Neural progenitor cell (in vitro differentiated cells): ENCODE measurements around the gene RNLS. TPM values are rescaled to one million over a fixed set of nuclear protein-coding genes. Genes with fewer than 3 reads are reported as not detected.

Experiments used
- DNase-seq: peaks from one replicate; pipeline ENCODE4 v3.0.0-alpha.2; 2016; ENCODE audit warnings: low spot score
- H2AFZ ChIP-seq: fragments of 200-600 bp; sonication (generic); replicated peaks from 2 replicates; pipeline ENCODE4 v1.6.1; 2016; ENCODE audit warnings: antibody characterized with exemption
- H3F3A ChIP-seq: fragments of 200-600 bp; sonication (generic); 2 replicates; pipeline ENCODE4 v1.6.1; 2016; ENCODE audit warnings: antibody characterized with exemption, low read depth
- H3K27ac ChIP-seq: fragments of 200-600 bp; sonication (generic); 2 replicates; pipeline ENCODE4 v1.5.1; 2016; ENCODE audit warnings: mild to moderate bottlenecking
- H3K27me3 ChIP-seq: fragments of 200-600 bp; sonication (generic); 2 replicates; pipeline ENCODE4 v1.6.1; 2016; ENCODE audit warnings: mild to moderate bottlenecking, moderate library complexity
- H3K36me3 ChIP-seq: fragments of 200-600 bp; sonication (generic); 2 replicates; pipeline ENCODE4 v1.5.1; 2016
- H3K4me1 ChIP-seq: fragments of 200-600 bp; sonication (generic); 2 replicates; pipeline ENCODE4 v1.6.1; 2016; ENCODE audit warnings: mixed run types
- H3K4me2 ChIP-seq: fragments of 200-600 bp; sonication (generic); 2 replicates; pipeline ENCODE4 v1.6.1; 2016
- H3K4me3 ChIP-seq: fragments of 200-600 bp; sonication (generic); 2 replicates; pipeline ENCODE4 v1.5.1; 2016
- H3K79me2 ChIP-seq: fragments of 200-600 bp; sonication (generic); 2 replicates; pipeline ENCODE4 v1.6.1; 2016; ENCODE audit warnings: low read depth
- H3K9ac ChIP-seq: fragments of 200-600 bp; sonication (generic); 2 replicates; pipeline ENCODE4 v1.6.1; 2016
- H3K9me3 ChIP-seq: fragments of 200-600 bp; sonication (generic); 2 replicates; pipeline ENCODE4 v1.5.1; 2016; ENCODE audit warnings: low read depth
- H4K20me1 ChIP-seq: fragments of 200-600 bp; sonication (generic); 2 replicates; pipeline ENCODE4 v1.6.1; 2016; ENCODE audit warnings: low read depth
- H3K27ac Mint-ChIP-seq: 3 replicates; pipeline ENCODE4 v1.8.0; 2021; ENCODE audit warnings: mixed read lengths
- H3K27me3 Mint-ChIP-seq: 2 replicates; pipeline ENCODE4 v1.8.0; 2022; ENCODE audit warnings: low read depth, mild to moderate bottlenecking, inconsistent platforms, moderate library complexity, mixed read lengths; ENCODE audit not compliant: insufficient read depth
- H3K36me3 Mint-ChIP-seq: 3 replicates; pipeline ENCODE4 v1.8.0; 2021; ENCODE audit warnings: mixed read lengths
- H3K4me1 Mint-ChIP-seq: 3 replicates; pipeline ENCODE4 v1.8.0; 2021; ENCODE audit warnings: mixed read lengths
- H3K4me3 Mint-ChIP-seq: 3 replicates; pipeline ENCODE4 v1.8.0; 2021; ENCODE audit warnings: mild to moderate bottlenecking, moderate library complexity, mixed read lengths
- H3K9me3 Mint-ChIP-seq: 3 replicates; pipeline ENCODE4 v1.8.0; 2020; ENCODE audit warnings: mixed read lengths
- EZH2 ChIP-seq: fragments of 200-600 bp; sonication (generic); IDR thresholded peaks from 2 replicates; pipeline ENCODE4 v1.6.1; 2017; ENCODE audit warnings: antibody characterized with exemption, mild to moderate bottlenecking, moderate library complexity
- EZH2phosphoT487 ChIP-seq: fragments of 200-600 bp; sonication (generic); IDR thresholded peaks from 2 replicates; pipeline ENCODE4 v1.6.1; 2017; ENCODE audit warnings: antibody characterized with exemption
- total RNA-seq: library from RNA; depleted of rRNA; stranded (reverse); fragments of >200 nt; gene quantifications from 2 replicates; pipeline ENCODE4 v1.2.3, GENCODE V29; 2015; ENCODE audit warnings: low replicate concordance
- TF ChIP-seq, protein P1 (sequence below): fragments of 200-600 bp; sonication (generic); IDR thresholded peaks from 2 replicates; pipeline ENCODE4 v1.5.1; 2017; ENCODE audit warnings: antibody characterized with exemption, mild to moderate bottlenecking

Gene RNLS
- total RNA-seq, 1 donor from 2014 or later: 9.1 TPM

DNA sequence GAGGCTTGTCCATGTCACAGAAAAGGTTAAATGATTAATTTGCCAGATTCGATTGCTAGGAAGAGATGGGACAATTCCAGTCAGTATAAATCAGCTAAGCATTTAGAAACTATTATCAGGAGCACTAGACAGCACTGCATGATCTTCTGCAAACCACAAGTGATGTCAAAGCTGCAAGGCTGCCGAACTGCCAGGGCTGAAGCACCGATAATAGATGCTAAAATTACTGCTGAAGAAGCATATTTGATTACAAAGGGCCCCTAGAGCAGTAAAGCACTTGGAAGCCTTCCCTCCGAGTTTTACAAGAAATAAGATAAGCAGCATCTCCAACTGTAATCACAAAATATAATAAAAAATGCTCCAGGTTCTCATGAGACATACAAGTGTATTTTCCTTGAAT lies 40.6 kb downstream of the RNLS start:
- no peak for DNase-seq
- no peaks in the 10 kb centered on the region for H3K27me3 Mint-ChIP-seq
- TF ChIP-seq, protein P1, sequence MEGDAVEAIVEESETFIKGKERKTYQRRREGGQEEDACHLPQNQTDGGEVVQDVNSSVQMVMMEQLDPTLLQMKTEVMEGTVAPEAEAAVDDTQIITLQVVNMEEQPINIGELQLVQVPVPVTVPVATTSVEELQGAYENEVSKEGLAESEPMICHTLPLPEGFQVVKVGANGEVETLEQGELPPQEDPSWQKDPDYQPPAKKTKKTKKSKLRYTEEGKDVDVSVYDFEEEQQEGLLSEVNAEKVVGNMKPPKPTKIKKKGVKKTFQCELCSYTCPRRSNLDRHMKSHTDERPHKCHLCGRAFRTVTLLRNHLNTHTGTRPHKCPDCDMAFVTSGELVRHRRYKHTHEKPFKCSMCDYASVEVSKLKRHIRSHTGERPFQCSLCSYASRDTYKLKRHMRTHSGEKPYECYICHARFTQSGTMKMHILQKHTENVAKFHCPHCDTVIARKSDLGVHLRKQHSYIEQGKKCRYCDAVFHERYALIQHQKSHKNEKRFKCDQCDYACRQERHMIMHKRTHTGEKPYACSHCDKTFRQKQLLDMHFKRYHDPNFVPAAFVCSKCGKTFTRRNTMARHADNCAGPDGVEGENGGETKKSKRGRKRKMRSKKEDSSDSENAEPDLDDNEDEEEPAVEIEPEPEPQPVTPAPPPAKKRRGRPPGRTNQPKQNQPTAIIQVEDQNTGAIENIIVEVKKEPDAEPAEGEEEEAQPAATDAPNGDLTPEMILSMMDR: no peak
- TF ChIP-seq EZH2phosphoT487 (no peak), EZH2 (no peak)
- peaks cover 17% of the 10 kb centered on the region for H3K4me1 ChIP-seq
- H3K27ac ChIP-seq: no peak overlapping the region
- no peaks in the 10 kb centered on the region for H3K27me3 ChIP-seq
- no peak overlapping the region for H3K4me3 ChIP-seq
- H3K9me3 ChIP-seq: no peaks in the 10 kb centered on the region
- no peaks in the 10 kb centered on the region for H3K36me3 Mint-ChIP-seq
- no peaks in the 10 kb centered on the region for H3K9me3 Mint-ChIP-seq
- no peak overlapping the region for H3K9ac ChIP-seq
- H3F3A ChIP-seq: no peaks in the 10 kb centered on the region
- no peaks in the 10 kb centered on the region for H3K79me2 ChIP-seq
- H3K27ac Mint-ChIP-seq: peak overlapping the region; percentile 39
- H4K20me1 ChIP-seq: no peaks in the 10 kb centered on the region
- no peak overlapping the region for H2AFZ ChIP-seq
- no peak overlapping the region for H3K4me3 Mint-ChIP-seq
- H3K4me1 Mint-ChIP-seq: peaks cover 5% of the 10 kb centered on the region
- H3K36me3 ChIP-seq: no peaks in the 10 kb centered on the region
- no peak overlapping the region for H3K4me2 ChIP-seq

DNA sequence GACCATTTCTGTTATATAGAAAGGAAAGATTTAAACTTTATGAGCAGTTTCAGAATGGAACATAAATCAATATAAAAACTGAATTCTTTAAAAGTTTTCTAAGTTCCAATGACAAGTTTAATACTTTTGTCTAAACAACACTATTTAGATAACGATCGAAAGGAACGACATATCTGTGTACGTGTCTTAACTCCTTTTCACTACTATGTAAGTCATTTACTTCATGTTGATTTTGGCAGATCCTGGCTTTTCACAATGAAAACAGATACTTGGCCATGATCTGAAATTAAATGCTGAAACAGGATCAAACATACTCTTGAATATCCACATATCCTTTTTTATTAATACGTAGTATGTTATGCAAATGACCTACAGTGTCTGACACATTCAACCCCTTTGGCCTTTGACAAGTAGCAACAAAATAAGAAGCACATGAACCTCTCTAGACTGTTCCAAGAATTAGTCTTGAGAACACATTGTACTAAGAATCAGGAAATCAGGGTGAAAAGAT lies 41.9 kb downstream of the RNLS start:
- Mint-ChIP-seq H3K4me3 (no peak overlapping the region), H3K27ac (no peak overlapping the region), H3K27me3 (no peaks in the 10 kb centered on the region), H3K9me3 (no peaks in the 10 kb centered on the region), H3K4me1 (peaks cover 5% of the 10 kb centered on the region), H3K36me3 (no peaks in the 10 kb centered on the region)
- H2AFZ ChIP-seq: no peak overlapping the region
- no peaks in the 10 kb centered on the region for H3K79me2 ChIP-seq
- no peak overlapping the region for H3K27ac ChIP-seq
- no peaks in the 10 kb centered on the region for H3K9me3 ChIP-seq
- peaks cover 17% of the 10 kb centered on the region for H3K4me1 ChIP-seq
- no peaks in the 10 kb centered on the region for H3K27me3 ChIP-seq
- no peak overlapping the region for H3K4me2 ChIP-seq
- no peak for DNase-seq
- no peaks in the 10 kb centered on the region for H3F3A ChIP-seq
- TF ChIP-seq, protein P1: no peak
- no peak for TF ChIP-seq EZH2
- TF ChIP-seq EZH2phosphoT487: no peak
- no peak overlapping the region for H3K9ac ChIP-seq
- no peak overlapping the region for H3K4me3 ChIP-seq
- no peaks in the 10 kb centered on the region for H3K36me3 ChIP-seq
- H4K20me1 ChIP-seq: no peaks in the 10 kb centered on the region

DNA sequence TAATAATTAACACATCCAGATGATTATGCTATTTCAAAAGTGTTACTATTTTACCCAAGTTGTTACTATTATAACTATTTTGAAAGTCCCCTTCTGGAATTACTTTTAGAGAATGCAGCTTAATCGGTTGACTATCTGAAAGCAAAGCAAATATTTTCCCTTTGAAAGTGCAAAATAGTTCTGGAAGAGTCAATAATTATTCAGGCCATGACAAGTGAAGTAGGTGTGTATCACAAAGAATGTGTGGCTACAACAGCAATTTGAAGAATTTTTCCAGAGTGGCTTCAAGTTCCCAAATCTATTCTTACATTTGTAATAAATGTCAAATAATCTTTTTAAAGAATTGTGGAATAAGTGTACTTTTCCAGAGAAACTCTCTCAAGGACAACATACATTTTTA lies 42.8 kb downstream of the RNLS start:
- Mint-ChIP-seq H3K4me1 (peaks cover 5% of the 10 kb centered on the region), H3K9me3 (no peaks in the 10 kb centered on the region), H3K27me3 (no peaks in the 10 kb centered on the region), H3K27ac (no peak overlapping the region), H3K36me3 (no peaks in the 10 kb centered on the region), H3K4me3 (no peak overlapping the region)
- H3K36me3 ChIP-seq: no peaks in the 10 kb centered on the region
- peaks cover 17% of the 10 kb centered on the region for H3K4me1 ChIP-seq
- no peak overlapping the region for H3K4me3 ChIP-seq
- no peaks in the 10 kb centered on the region for H3K27me3 ChIP-seq
- no peaks in the 10 kb centered on the region for H3K79me2 ChIP-seq
- no peak overlapping the region for H3K4me2 ChIP-seq
- no peak overlapping the region for H2AFZ ChIP-seq
- no peak overlapping the region for H3K27ac ChIP-seq
- H3K9ac ChIP-seq: no peak overlapping the region
- H3K9me3 ChIP-seq: no peaks in the 10 kb centered on the region
- DNase-seq: no peak
- H3F3A ChIP-seq: no peaks in the 10 kb centered on the region
- no peaks in the 10 kb centered on the region for H4K20me1 ChIP-seq
- TF ChIP-seq EZH2 (no peak), EZH2phosphoT487 (no peak)
- TF ChIP-seq, protein P1: no peak

DNA sequence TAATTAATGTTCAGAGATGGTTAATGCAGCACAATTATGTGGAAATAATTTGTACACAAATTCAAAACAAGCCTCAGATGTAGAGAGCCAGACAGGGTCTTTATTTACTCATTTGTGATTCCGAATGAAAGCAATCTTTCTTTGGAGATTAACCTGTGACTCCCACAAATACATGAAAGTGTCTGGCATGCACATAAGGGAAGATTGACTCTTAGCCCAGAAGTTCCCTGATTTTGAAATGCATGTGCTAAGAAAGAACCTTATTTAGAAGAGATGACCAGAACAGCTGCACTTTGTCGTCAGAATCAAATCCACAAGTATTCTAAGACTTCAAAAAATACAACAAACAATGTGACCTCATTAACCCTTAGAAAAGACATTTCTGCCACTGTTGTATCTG lies 45.1 kb downstream of the RNLS start:
- H3K4me1 ChIP-seq: peaks cover 12% of the 10 kb centered on the region
- H3K4me3 Mint-ChIP-seq: no peak overlapping the region
- H3K4me3 ChIP-seq: no peak overlapping the region
- no peaks in the 10 kb centered on the region for H3K9me3 ChIP-seq
- H4K20me1 ChIP-seq: no peaks in the 10 kb centered on the region
- no peaks in the 10 kb centered on the region for H3F3A ChIP-seq
- H3K36me3 ChIP-seq: no peaks in the 10 kb centered on the region
- no peak for DNase-seq
- H3K27me3 ChIP-seq: no peaks in the 10 kb centered on the region
- H3K4me1 Mint-ChIP-seq: peaks cover 4% of the 10 kb centered on the region
- no peak overlapping the region for H3K27ac ChIP-seq
- no peaks in the 10 kb centered on the region for H3K79me2 ChIP-seq
- no peak overlapping the region for H3K9ac ChIP-seq
- no peaks in the 10 kb centered on the region for H3K9me3 Mint-ChIP-seq
- no peaks in the 10 kb centered on the region for H3K27me3 Mint-ChIP-seq
- no peak overlapping the region for H3K4me2 ChIP-seq
- H3K36me3 Mint-ChIP-seq: no peaks in the 10 kb centered on the region
- H2AFZ ChIP-seq: no peak overlapping the region
- no peak overlapping the region for H3K27ac Mint-ChIP-seq
- TF ChIP-seq EZH2: no peak
